K562 (cell line): ENCODE measurements around the gene IRGQ. TPM values are rescaled to one million over a fixed set of nuclear protein-coding genes. Genes with fewer than 3 reads are reported as not detected.

Source experiments
- ATAC-seq: fragments of 200-7000 bp; cut with Tn5 transposase; 3 replicates; pipeline ENCODE4 v1.9.1; 2020; ENCODE audit warnings: moderate library complexity
- BruUV-seq: library from RNA; stranded (reverse); fragments of 400-500 nt; replicated peaks from 2 replicates; lab custom pipeline; 2021; lab: Mats Ljungman, UMichigan
- CTCF ChIA-PET: fragments of 300-600 bp; formaldehyde crosslinking; extraction: SDS; loops from one replicate; lab custom pipeline; 2021; ENCODE audit warnings: low intra/inter-chr PET ratio; lab: Yijun Ruan, JAX
- POLR2A ChIA-PET: fragments of 300-600, 350-650 bp; sonication (Branson Sonifier 250); formaldehyde crosslinking; extraction: SDS; loops from one replicate; lab custom pipeline; 2021; ENCODE audit warnings: antibody characterized with exemption, inconsistent platforms; lab: Yijun Ruan, JAX
- DNase-seq, 4 experiments: peaks; one replicate each; pipeline versions ENCODE4 v3.0.0 to v3.0.0-alpha.2; 2011 to 2018; ENCODE audit warnings: low spot score in 3 of 4, mixed read lengths in 3 of 4; ENCODE audit errors: extremely low read depth in 1 of 4
- FAIRE-seq: peaks from 2 replicates; lab custom pipeline; 2011; peaks lifted over from hg19 to GRCh38; lab: Jason Lieb, UNC
- H2AFZ ChIP-seq: 2 replicates; pipeline ENCODE4 v1.6.0; 2011; ENCODE audit warnings: low read depth, low read length, control low read depth, inconsistent platforms
- H3K27ac ChIP-seq: fragments of 200-600 bp; 3 replicates; pipeline ENCODE4 v1.8.0; 2011; ENCODE audit warnings: low read depth, mild to moderate bottlenecking, control low read depth, inconsistent platforms, low read length, moderate library complexity, mixed read lengths; ENCODE audit errors: extremely low read depth
- H3K27me3 ChIP-seq, 2 experiments: fragments of 300-600 bp in 1 of 2; 2 replicates in 1 of 2; 3 replicates in 1 of 2; pipeline versions ENCODE4 v1.6.0 to v1.8.0; 2011; ENCODE audit warnings: inconsistent platforms in 2 of 2, low read length in 2 of 2, mild to moderate bottlenecking in 1 of 2, mixed read lengths in 1 of 2, moderate library complexity in 1 of 2; ENCODE audit not compliant: control insufficient read depth in 2 of 2, insufficient read depth in 2 of 2
- H3K36me3 ChIP-seq: fragments of 300-600 bp; 3 replicates; pipeline ENCODE4 v1.8.0; 2011; ENCODE audit warnings: mild to moderate bottlenecking, low read length, inconsistent platforms; ENCODE audit not compliant: control insufficient read depth, insufficient read depth
- H3K4me1 ChIP-seq, 2 experiments: fragments of 200-600 bp in 1 of 2; replicated peaks in 1 of 2; 2 replicates in 1 of 2; 3 replicates in 1 of 2; pipeline versions ENCODE4 v1.5.1 to v1.8.0; 2011; ENCODE audit warnings: inconsistent platforms in 2 of 2, low read length in 2 of 2, mild to moderate bottlenecking in 1 of 2, mixed read lengths in 1 of 2, moderate library complexity in 1 of 2; ENCODE audit not compliant: control insufficient read depth in 2 of 2, insufficient read depth in 2 of 2
- H3K4me2 ChIP-seq: 2 replicates; pipeline ENCODE4 v1.6.1; 2011; ENCODE audit warnings: low read length, control low read depth, inconsistent platforms, mixed read lengths; ENCODE audit not compliant: insufficient read depth
- H3K4me3 ChIP-seq: fragments of 200-600 bp; sonication (generic), shearing (Covaris generic); 2 replicates; pipeline ENCODE4 v1.5.1; 2016; ENCODE audit warnings: control low read depth, inconsistent platforms
- H3K79me2 ChIP-seq: fragments of 200-600 bp; 3 replicates; pipeline ENCODE4 v1.8.0; 2011; ENCODE audit warnings: low read length, inconsistent platforms; ENCODE audit not compliant: control insufficient read depth, insufficient read depth
- H3K9ac ChIP-seq, 2 experiments: 2 replicates each; pipeline versions ENCODE4 v1.6.0 to v1.6.1; 2011; ENCODE audit warnings: low read depth in 2 of 2, low read length in 2 of 2, control low read depth in 1 of 2, inconsistent platforms in 1 of 2, mild to moderate bottlenecking in 1 of 2, mixed read lengths in 1 of 2; ENCODE audit not compliant: insufficient read depth in 1 of 2
- H3K9me1 ChIP-seq: one replicate; pipeline ENCODE4 v1.6.0; 2011; ENCODE audit warnings: inconsistent platforms, mild to moderate bottlenecking, low read length, moderate library complexity; ENCODE audit not compliant: control insufficient read depth, insufficient read depth
- H3K9me3 ChIP-seq: replicated peaks from 2 replicates; pipeline ENCODE4 v1.5.1; 2011; ENCODE audit warnings: low read depth, low read length, inconsistent platforms; ENCODE audit not compliant: control insufficient read depth, insufficient read depth
- H4K20me1 ChIP-seq: replicated peaks from 2 replicates; pipeline ENCODE4 v1.6.1; 2011; ENCODE audit warnings: low read length, inconsistent platforms, mixed read lengths; ENCODE audit not compliant: control insufficient read depth, insufficient read depth
- EP400 ChIP-seq: fragments of 450-650 bp; IDR thresholded peaks from 2 replicates; pipeline ENCODE4 v1.6.1; 2017; ENCODE audit warnings: antibody characterized with exemption, mild to moderate bottlenecking, moderate library complexity
- HMG20A ChIP-seq: fragments of 450-650 bp; formaldehyde crosslinking; conservative IDR thresholded peaks from 2 replicates; pipeline ENCODE4 v1.4.0; 2020; ENCODE audit warnings: mild to moderate bottlenecking, mixed read lengths
- WGBS: fragments of 100-300 bp; shearing (Covaris generic); methylation state at CpG from one replicate; pipeline ENCODE4 v1.1.6; 2016; ENCODE audit warnings: low coverage, mixed read lengths; ENCODE audit not compliant: insufficient coverage; ENCODE audit errors: missing lambda C conversion rate; 5-methylcytosine and 5-hydroxymethylcytosine counted together
- in situ Hi-C: fragments of 300-500 bp; cut with MboI; formaldehyde crosslinking; loops from 4 replicates; pipeline ENCODE4 v1.15.0; 2018; ENCODE audit warnings: inconsistent platforms, mixed read lengths
- intact Hi-C: fragments of 100-400 bp; cut with micrococcal nuclease; formaldehyde crosslinking; loops from 2 replicates; pipeline ENCODE4 v1.14.2; 2022
- polyA plus RNA-seq, 8 experiments: library from polyadenylated mRNA; depleted of rRNA in 4 of 8; stranded (reverse) in 5 of 8; unstranded in 3 of 8; fragments of >200 nt; fragmentation: Nextera tagmentation in 2 of 8; fragmentation: Illumina TruSeq in 1 of 8; extraction: Ambion mirVana in 2 of 8; extraction: Trizol in 1 of 8; gene quantifications; 2 replicates each; pipeline versions ENCODE4 v1.2.1 to v1.2.3, GENCODE V29; 2011 to 2014; ENCODE audit warnings: inconsistent platforms in 1 of 8, missing spikeins in 1 of 8
- total RNA-seq, 7 experiments: library from RNA; depleted of rRNA in 6 of 7; stranded (reverse); fragments of >200 nt in 6 of 7; fragmentation: Illumina TruSeq in 2 of 7; extraction: Trizol in 2 of 7; gene quantifications; 2 replicates each; pipeline versions ENCODE4 v1.2.1 to v1.2.3, GENCODE V29; 2011 to 2021; ENCODE audit warnings: low replicate concordance in 1 of 7
- TF ChIP-seq, protein P1 (sequence below): fragments of 450-650 bp; formaldehyde crosslinking; IDR thresholded peaks from 2 replicates; pipeline ENCODE4 v1.4.0; 2020; ENCODE audit warnings: mild to moderate bottlenecking, moderate library complexity

Gene IRGQ
- total and polyA plus RNA-seq, 9 of the 15 experiments (the other 6 are each of a cell fraction or from before 2014, with no cell fraction given) = 3.5 to 19.2 (median 7.9) TPM

DNA sequence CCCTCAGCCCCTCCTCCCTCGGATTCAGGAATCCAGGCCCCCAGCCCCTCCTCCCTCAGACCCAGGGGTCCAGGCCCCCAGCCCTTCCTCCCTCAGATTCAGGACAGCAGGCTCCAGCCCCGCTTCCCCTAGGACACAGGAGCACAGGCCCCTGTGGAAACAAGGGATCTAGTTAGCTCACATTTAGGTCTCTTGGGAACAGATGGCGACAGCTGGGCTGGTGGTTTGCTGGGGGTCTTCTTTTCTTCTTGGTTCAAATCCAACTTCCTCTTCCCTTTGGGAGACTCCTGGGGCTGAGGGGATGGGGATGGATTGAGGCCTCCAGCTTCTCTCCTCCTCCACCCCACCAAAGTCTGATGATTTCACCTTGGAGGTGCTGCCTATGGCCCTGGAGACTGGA, 43.3 kb downstream of the IRGQ start (continued):
- TF ChIP-seq HMG20A = no peak

GRCh38 chr19:43552198-43552450, 43.8 kb downstream of the IRGQ start:
- intact Hi-C loops = loop anchor here (10.0 kb wide), 1 partner anchor 73 kb away; no protein-coding TSS in a partner anchor
- Histone ChIP-seq H2AFZ (no peak overlapping the region), H3K27me3 (no peaks in the 10 kb centered on the region), H3K9me1 (no peaks in the 10 kb centered on the region), H3K4me2 (no peak overlapping the region), H3K4me3 (no peak overlapping the region), H3K27ac (no peak overlapping the region), H3K36me3 (peaks cover 53% of the 10 kb centered on the region; the same call in 2 of the 3 replicates), H3K79me2 (no peaks in the 10 kb centered on the region)
- CTCF ChIA-PET = no interaction called here
- no peak for TF ChIP-seq EP400
- TF ChIP-seq, protein P1, sequence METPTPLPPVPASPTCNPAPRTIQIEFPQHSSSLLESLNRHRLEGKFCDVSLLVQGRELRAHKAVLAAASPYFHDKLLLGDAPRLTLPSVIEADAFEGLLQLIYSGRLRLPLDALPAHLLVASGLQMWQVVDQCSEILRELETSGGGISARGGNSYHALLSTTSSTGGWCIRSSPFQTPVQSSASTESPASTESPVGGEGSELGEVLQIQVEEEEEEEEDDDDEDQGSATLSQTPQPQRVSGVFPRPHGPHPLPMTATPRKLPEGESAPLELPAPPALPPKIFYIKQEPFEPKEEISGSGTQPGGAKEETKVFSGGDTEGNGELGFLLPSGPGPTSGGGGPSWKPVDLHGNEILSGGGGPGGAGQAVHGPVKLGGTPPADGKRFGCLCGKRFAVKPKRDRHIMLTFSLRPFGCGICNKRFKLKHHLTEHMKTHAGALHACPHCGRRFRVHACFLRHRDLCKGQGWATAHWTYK (CRISPR knock-in tag) = no peak
- TF ChIP-seq, all 486 proteins: peak for 0
- POLR2A ChIA-PET = interaction anchor here (0.9 kb wide), 1 partner anchor 26 kb away, joined by 3 read pairs; no protein-coding TSS in a partner anchor
- no peak for DNase-seq
- ATAC-seq = no peak
- Histone ChIP-seq H4K20me1 (no peaks in the 10 kb centered on the region), H3K9ac (no peak overlapping the region), H3K4me1 (peaks cover 0 to 8% of the 10 kb centered on the region in 2 experiments; a peak in 2 of 5 replicates), H3K9me3 (no peaks in the 10 kb centered on the region)
- no TSS peak for BruUV-seq
- FAIRE-seq = no peak
- in situ Hi-C loops = no loop called here
- 80% methylated on average over 3 of the region's 3 CpGs for WGBS
